Skeletal muscle cell (primary cell): ENCODE measurements around the gene INF2.
A peak's percentile ranks its signal among the peaks of the same experiment; 100 is the strongest.
"Not testable (repeated sequence)": the region's sequence is repeated elsewhere in the genome, so short reads cannot be mapped to it uniquely, and the experiment has no call there.

Experiments
- DNase-seq: peaks from one replicate; pipeline ENCODE4 v3.0.0-alpha.2; 2010; ENCODE audit warnings: low read depth
- H3K4me3 ChIP-seq: 2 replicates; pipeline ENCODE4 v1.5.1; 2011; ENCODE audit warnings: low read depth, mild to moderate bottlenecking, control low read depth, low read length, moderate library complexity

INF2 gene

DNA sequence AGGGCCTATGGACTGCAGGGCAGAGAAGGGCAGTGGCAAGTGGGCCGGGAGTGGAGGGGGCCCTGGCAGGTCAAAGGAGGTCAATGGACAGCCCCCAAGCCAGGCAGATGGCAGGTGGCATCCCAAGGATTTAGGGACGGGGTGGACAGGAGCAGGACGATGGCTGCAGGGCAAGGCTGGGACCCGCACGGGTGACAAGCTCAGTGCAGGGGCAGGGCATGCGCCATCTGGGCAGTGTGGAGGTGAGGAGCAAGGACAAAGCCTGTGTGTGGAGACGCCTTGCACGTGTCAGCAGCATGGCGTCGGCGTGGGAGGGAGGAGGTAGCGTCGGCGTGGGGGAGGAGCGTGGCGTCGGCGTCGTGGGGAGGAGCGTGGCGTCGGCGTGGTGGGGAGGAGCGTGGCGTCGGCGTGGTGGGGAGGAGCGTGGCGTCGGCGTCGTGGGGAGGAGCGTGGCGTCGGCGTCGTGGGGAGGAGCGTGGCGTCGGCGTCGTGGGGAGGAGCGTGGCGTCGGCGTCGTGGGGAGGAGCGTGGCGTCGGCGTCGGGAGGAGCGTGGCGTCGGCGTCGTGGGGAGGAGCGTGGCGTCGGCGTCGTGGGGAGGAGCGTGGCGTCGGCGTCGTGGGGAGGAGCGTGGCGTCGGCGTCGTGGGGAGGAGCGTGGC is 39.9 kb downstream of the INF2 start:
- not testable (repeated sequence) for H3K4me3 ChIP-seq, DNase-seq

DNA sequence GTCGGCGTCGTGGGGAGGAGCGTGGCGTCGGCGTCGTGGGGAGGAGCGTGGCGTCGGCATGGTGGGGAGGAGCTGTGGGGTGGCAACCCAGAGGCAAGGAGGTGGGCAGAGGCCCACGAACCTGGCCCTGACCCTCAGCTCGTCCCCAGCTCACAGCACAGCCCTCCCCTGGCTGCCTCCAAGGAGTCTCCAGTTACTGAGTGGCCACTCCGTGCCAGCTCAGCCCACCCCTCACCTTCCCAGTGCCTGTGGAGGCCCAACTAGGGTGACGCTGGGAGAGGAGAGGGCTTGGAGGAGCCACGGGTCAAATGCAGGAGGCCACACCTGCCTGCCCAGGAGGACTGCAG is 40.4 kb downstream of the INF2 start:
- H3K4me3 ChIP-seq: no peak overlapping the region
- DNase-seq: no peak

DNA sequence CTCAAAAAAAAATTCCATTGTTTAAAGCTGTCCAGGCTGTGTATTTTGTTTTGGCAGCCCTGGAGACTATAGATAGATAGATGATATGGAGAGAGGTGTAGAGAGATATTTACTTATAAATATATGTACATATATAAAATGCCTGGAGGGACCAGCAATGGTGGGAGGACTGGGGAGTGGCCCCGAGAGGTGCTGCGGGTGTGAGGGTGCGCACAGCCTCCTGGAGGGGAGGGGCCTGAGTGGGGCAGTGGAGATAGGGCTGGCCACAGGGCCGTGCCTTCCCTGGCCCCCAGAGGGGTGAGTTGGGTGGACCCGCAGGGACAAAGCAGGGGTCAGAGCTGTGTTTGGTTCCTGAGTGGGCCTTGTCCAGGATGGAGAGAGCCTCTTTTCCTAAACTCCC is 41.1 kb downstream of the INF2 start:
- no peak for DNase-seq
- no peak overlapping the region for H3K4me3 ChIP-seq

DNA sequence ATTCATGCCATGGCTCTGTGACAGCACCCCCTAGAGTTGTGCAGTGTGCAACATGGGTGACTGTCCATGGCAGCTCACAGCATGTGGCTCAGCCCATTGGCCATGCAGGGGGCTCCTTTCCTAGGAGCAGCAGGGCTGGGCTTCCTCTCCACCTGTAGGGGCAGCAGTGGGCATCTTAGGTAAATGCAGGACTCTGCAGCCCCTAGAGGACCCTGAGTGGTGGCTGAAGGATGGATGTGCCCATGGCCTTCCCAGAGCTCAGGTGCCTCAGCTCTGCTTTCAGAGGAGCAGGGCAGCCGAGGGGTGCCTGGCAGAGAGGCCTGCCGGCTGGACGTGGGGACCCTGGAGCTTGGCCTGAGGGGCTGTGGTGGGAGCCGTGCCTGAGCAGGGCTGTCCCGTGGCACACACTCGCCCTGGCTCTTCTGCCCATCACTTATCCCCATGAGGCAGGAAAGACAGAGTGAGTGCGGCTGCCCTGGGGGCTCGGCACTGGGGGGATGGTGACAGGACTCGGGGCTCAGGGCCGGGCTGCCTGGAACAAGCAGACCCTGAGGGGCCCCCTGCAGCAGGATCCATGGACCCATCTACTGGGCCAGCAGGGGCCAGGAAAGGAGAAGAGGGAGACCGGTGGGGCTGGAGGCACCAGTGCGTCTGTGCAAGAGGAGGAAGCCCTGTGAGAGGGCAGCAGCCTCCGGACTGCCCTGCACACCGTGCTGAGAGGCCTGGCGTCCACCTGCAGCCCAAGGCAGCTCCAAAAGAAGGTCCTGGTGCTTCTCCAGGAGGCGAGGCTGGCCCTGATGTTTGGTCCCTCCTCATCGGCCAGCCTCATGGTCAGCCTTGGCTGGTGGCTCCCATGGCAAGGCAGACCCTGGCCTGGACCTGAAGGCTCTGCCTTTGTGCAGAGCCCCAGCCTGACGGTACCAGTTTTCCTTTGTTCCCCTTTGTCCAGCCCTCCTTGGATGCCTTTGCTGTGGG is 42.2 kb downstream of the INF2 start:
- no peak overlapping the region for H3K4me3 ChIP-seq
- no peak for DNase-seq

DNA sequence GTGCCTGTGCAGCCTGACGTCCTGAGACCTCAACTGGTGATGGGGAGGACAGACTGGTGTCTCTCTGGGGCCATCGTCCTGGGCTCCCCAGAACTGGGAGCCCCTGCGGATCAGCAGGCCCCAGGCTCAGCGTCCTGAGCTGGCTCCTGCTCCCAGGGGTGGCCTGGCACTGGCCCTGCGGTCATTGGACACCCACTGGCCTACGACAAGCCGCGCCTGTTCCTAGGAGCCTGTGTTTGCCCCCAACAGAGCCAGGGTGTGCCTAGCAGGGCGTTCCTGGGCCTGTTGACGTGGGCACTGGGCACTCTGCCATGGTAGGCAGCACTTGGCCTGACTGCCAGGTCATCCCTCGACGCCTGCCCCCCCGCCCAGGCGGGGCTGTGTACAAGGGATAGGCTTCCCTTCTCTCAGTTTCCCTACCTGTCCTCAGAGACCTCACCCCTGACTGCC is 43.0 kb downstream of the INF2 start:
- H3K4me3 ChIP-seq: no peak overlapping the region
- DNase-seq: no peak

DNA sequence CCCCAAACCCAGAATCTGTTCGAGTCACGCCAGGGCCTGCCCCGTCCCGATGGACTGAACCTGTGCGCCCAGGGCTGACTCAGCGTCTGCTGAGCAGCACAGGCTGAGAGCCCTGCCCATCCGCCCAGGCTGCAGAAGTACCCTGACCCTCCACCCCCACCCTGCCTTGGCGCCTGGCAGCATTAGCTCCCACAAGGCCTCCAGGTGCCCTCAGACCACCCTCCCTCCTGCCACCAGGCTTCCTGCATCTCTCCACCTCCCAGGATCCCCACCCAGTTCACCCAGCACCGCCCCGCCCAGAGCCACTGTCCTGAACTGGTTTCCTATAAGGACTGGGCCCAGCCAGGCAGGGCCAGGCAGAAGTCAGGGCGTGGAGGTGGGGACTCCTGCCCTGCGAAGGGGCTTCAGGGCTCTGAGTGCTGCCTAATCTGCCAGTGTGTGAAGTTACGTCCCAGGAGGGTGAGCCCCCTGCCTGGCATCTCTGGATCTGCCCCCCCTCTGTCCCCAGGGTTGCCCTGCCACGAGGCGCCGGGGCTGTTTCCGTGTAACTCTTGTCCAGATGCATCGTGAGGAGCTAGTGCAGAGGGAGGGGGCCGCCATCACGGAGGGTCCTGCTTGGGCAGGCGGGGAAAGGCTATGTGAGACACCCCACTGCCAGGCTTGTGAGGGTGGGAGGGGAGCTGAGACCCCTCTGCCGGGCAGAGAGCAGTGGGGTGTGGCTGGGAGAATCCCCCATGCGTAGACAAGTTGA is 43.7 kb downstream of the INF2 start:
- H3K4me3 ChIP-seq: no peak overlapping the region
- no peak for DNase-seq

DNA sequence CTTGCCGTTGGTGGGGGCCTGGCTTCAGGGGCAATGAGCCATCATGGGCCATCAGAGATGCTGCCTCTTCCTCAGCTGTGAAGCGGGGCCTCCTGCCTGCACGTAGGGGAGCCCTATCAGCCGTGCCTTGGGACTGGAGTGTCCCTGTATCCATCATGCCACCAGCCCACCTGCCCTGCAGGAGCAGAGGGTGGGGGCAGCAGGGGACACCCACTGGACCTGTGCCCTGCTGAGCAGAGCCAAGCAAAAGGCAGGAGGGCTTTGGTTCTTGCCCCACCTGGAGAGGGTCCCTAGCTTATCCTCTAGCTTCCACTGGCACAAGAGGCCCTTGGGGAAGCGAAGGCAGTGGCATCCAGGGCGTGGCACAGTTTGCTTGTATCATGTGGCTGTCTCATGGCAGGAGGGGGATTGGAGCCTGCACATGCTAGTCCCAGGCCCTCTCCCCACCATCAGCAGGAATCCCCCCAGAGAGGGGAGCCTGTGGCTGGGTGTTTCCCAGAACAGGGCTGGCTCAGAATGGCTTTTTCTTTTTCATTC is 44.7 kb downstream of the INF2 start:
- DNase-seq: no peak
- H3K4me3 ChIP-seq: no peak overlapping the region

DNA sequence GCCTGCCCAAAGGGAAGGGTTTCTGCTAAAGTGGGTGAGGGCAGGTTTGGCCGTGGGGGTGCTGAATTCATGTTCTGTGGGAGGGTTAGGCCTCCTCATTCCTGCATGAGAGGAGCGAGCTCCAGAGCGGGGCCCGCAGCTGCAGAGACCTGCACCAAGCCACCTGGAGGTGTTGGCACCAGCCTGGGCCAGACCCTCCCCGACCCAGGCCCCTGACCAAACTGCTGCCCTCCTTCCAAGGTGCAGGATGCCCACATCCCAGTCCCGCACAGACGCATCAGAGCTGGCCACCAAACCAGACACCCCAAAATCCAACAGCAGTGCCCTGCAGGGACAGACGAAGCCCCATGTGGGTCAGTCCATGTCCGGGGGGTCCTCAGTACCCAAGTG is 45.2 kb downstream of the INF2 start:
- DNase-seq: no peak
- H3K4me3 ChIP-seq: no peak overlapping the region

DNA sequence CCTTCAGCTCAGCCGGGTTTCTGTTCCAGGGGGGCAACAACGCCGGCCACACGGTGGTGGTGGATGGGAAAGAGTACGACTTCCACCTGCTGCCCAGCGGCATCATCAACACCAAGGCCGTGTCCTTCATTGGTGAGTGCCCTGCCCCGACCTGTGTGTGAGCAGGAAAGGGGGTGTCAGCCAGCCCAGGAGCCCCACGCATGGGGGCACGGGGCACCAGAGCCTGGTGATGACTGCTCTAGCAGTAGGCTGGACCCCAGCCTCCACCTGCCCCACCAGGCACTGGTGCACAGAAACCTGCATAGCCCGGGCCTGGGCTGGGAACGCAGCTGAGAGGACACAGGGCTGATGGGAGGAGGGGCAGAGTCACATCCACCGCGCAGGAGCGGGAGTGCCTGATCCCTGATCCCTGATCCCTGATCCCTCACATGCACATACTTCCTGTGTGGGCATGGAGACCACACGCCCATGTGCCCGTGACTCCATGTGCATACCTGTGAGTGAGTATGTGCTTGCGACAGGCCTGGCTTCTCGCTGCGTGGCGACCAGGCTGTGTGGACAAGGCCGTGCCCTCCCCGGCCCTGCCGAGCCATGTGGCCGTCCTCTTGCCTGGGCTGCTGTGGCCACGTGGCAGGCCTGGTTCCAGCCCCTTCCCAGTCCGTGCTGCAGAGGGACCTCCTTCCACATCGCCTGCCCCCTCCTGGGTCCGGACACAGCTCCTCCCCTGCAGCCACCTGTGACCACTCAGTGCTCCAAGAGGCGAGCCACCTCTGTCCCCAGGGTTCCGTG is 45.8 kb downstream of the INF2 start:
- H3K4me3 ChIP-seq: no peak overlapping the region
- no peak for DNase-seq

DNA sequence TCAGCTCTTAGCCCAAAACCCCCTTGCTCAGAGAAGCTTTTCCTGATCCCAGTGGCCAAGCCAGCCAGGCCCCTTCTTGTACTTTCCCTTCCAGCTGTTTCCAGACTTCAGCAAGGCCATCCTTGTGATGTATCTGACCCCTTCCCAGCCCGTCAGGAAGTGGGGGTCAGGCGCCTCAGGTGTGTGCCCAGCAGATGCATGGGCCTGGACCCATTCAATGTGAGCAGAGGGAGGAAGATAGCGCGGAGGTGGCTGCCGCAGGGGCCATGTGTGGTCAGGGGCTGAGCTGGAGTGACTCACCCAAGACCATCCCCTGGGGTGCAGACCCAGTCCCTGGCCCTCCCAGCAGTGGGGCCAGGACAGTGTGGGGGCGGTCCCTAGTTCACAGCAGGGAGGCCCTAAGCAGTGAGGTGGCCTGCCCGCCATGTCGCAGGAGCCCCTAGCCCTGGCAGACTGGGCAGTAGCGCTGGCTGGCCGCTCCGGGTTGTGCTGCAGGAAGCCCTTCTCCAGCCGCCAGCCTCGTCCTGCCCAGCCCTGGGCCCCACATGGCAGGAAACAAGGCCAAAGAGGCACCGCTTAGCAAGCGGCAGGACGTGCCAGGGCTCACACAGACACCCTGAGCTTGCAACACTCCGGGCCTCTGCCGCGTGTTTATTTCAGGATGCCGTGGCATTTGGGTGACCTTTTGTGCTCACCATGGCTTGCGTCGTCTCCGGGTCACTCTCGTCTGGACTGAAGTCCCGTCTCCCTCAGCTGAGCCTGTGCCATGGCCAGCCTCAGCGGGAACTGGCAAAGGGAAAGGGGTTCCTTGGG is 46.6 kb downstream of the INF2 start:
- peak; percentile 70 for DNase-seq
- H3K4me3 ChIP-seq: no peak overlapping the region

DNA sequence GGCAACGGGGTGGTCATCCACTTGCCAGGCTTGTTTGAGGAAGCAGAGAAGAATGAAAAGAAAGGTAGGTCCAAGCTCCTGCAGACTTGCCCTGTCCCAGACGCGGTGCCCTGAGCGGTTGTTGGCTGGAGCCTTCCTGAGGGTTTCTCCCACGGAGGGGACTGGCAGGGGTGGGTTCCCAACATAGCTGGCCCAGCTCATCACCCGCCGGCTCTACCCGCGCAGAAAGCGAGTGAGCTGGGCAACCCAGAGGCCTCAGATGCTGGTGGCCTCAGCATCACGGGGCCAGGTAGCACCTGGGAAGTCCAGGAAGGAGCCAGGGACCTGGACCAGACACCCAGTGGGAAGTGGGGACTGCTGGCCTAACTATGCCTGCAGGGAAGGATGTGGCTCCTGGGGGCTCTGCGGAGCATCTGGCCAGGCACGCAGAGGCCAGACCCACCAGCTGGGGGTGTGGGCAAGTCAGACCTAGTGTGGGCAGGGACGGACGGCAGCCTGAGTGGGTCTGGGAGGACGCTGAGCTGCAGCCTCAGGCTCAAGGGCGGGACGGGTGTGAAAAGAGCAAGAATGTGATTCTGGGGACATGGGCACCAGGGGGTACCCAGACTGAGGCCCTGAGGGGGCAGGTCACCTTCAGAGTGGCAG is 49.1 kb downstream of the INF2 start:
- DNase-seq: no peak
- no peak overlapping the region for H3K4me3 ChIP-seq

DNA sequence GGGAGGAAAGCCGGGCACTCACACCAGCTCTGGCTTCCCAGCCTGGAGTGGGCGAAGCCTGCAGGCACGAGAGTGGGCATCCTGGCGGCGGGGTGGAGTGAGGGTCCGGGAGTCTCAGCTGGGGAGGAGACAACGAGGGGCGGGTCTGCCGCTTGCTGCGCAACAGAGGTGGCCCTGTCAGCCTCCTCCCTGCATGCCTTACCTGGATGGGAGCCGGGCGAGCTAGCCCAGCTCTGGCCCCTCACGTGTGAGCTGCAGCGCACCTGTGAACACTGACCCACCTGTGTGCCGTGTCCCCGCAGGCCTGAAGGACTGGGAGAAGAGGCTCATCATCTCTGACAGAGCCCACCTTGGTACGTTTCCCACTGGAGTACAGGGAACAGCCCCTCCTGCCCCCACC is 49.6 kb downstream of the INF2 start:
- DNase-seq: no peak
- H3K4me3 ChIP-seq: no peak overlapping the region

DNA sequence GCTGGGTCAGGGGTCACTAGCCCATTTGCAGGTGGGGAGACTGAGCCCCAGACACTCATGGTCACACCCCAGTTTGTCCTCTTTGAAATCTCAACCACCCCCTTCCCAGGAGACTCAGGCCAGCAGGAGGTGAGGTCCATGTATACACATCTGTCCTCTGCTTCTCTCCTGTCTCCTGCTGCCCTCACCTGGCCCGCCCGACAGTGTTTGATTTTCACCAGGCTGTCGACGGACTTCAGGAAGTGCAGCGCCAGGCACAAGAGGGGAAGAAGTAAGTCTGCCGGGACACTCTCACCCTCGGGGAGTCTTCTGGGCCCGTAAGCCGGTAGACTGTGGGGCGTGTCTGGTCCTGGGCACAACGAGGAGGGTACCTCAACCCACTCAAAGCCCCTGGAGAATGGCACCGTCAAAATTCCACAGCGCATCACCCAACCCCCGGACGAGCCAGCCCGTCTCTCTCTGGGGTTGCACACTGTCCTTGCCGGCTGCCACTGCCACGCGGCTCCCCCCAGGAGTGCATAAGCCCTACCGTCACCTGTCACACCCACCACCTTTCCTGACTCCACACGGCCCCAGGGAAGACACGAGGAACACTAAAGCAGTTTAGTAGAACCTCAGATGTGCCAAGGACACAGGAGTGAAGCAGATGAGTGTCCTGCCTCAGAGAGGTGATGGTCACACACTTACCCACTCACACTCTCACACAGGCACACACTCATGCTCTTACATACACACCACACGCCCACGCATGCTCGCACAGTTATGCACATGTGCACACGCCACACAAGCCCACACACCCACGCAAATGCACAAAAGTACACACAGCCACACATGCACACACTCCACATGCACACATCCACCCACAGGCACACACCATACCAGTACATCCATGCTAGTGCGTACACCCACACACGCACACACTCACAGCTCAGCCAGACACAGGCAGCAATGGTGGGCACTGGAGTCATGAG is 50.4 kb downstream of the INF2 start:
- no peak for DNase-seq
- no peak overlapping the region for H3K4me3 ChIP-seq

DNA sequence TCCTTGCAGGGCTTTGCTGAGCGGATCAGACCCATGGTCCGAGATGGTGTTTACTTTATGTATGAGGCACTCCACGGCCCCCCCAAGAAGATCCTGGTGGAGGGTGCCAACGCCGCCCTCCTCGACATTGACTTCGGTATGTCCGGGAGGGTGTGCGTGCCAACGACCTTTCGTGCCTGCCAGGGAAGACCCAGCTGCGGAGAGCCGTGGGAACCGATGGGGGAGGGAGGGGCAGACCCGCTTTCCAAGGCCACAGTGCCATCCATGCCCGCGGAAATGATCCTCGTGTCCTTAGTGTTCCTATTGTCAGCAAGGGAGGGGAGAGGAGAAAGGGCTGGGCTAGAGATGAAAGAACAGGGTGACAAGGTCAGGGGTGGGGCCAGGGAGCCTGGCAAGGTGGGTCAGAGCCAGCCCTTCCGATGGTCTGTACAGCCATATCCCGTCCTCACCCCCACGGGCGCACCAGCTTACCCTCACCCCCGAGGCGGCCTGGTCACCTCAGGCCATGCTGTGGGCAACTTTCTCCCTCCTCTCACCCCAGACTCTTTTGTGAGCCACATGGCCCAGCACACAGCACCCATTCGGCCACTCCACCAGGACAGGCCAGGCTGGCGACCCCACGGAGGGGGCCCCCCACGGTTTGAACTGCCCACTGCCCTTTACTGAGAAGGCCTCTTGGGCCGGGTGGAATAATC is 51.8 kb downstream of the INF2 start:
- no peak overlapping the region for H3K4me3 ChIP-seq
- no peak for DNase-seq

DNA sequence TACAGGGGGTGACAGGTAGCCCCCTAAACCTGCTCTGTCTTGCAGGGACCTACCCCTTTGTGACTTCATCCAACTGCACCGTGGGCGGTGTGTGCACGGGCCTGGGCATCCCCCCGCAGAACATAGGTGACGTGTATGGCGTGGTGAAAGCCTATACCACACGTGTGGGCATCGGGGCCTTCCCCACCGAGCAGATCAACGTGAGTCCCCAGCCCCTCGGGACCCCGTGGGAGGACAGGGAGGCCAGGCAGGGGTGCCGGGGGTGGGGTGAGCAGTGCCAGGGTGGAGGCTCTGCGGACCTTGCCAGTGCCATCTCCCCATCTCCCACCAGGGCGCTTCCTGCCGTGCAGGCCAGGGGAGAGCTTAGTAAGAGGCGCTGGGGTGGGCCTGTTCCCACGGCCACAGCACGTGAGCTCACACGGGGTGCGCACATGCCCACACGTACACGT is 52.4 kb downstream of the INF2 start:
- no peak for DNase-seq
- H3K4me3 ChIP-seq: no peak overlapping the region
